GM23338 (cell line): Measurements from ENCODE around the gene ARL13A.

Experiments used
- CTCF ChIP-seq, 2 experiments: fragments of 200-600 bp in 1 of 2; sonication (generic) in 1 of 2; conservative IDR thresholded peaks; 2 replicates each; pipeline versions ENCODE4 v1.5.1 to v1.6.1; 2016 to 2017; ENCODE audit warnings: antibody characterized with exemption in 2 of 2, low read depth in 2 of 2, mild to moderate bottlenecking in 2 of 2, moderate library complexity in 1 of 2
- EZH2 ChIP-seq: fragments of 200-600 bp; sonication (generic); IDR thresholded peaks from one replicate; pipeline ENCODE4 v1.8.0; 2017; ENCODE audit warnings: antibody characterized with exemption, mild to moderate bottlenecking, low read depth; ENCODE audit not compliant: unreplicated experiment
- POLR2AphosphoS5 ChIP-seq: IDR thresholded peaks from 2 replicates; pipeline ENCODE4 v1.6.1; 2016; ENCODE audit warnings: antibody characterized with exemption, low read depth
- REST ChIP-seq: IDR thresholded peaks from one replicate; pipeline ENCODE4 v1.6.1; 2018; ENCODE audit warnings: antibody characterized with exemption; ENCODE audit not compliant: unreplicated experiment

GRCh38 chrX:101028562-101028961 lies 59.1 kb downstream of the ARL13A start:
- TF ChIP-seq POLR2AphosphoS5 (no peak), CTCF (conservative IDR thresholded peaks at IDR 0.05; ENCODE audit: low read depth in 2 of 2) (no peak), REST (no peak), EZH2 (no peak)
